ENCODE results near the gene STK24. TPM values are rescaled to one million over a fixed set of nuclear protein-coding genes. Genes with fewer than 3 reads are reported as not detected.

STK24 gene
- total RNA-seq, 6 donors from 2014 or later: 51.3 to 89.8 (median 78.6) TPM

- peaks cover 23 to 70% (median 51%) of the 10 kb centered on the region in 4 donors for H3K4me1 ChIP-seq
- no peak overlapping the region for H3K27ac ChIP-seq
- no peak for TF ChIP-seq POLR2AphosphoS5 (IDR thresholded peaks at IDR 0.05)
- TF ChIP-seq EP300 (IDR thresholded peaks at IDR 0.05): no peak
- TF ChIP-seq POLR2A (IDR thresholded peaks at IDR 0.05): no peak
- TF ChIP-seq CTCF (IDR thresholded peaks at IDR 0.05): no peak
- no peak for DNase-seq
- WGBS, 2 donors: 75 to 83% methylated on average over 10 of the region's 10 CpGs
- ATAC-seq (ENCODE audit: low FRiP score in 2 of 2): no peak
- no peak overlapping the region for H3K4me3 ChIP-seq
- no peaks in the 10 kb centered on the region for H3K27me3 ChIP-seq
- no peaks in the 10 kb centered on the region for H3K36me3 ChIP-seq
- no peaks in the 10 kb centered on the region for H3K9me3 ChIP-seq
Observed at GRCh38 chr13:98556968-98557631, 19.8 kb downstream of the STK24 start.

GRCh38 chr13:98556142-98556816 lies 20.6 kb downstream of the STK24 start:
- no peaks in the 10 kb centered on the region for H3K27me3 ChIP-seq
- TF ChIP-seq EP300 (IDR thresholded peaks at IDR 0.05): no peak
- TF ChIP-seq POLR2AphosphoS5 (IDR thresholded peaks at IDR 0.05): no peak
- no peak for TF ChIP-seq POLR2A (IDR thresholded peaks at IDR 0.05)
- no peak for TF ChIP-seq CTCF (IDR thresholded peaks at IDR 0.05)
- no peak overlapping the region for H3K27ac ChIP-seq
- DNase-seq (no peak), ATAC-seq (ENCODE audit: low FRiP score in 2 of 2) (no peak)
- H3K36me3 ChIP-seq: no peaks in the 10 kb centered on the region
- 89 to 96% methylated on average over 7 to 8 of the region's 8 CpGs for WGBS, 2 donors
- H3K4me1 ChIP-seq: peaks cover 23 to 71% (median 50%) of the 10 kb centered on the region in 4 donors
- H3K4me3 ChIP-seq: no peak overlapping the region
- H3K9me3 ChIP-seq: no peaks in the 10 kb centered on the region

- ATAC-seq (ENCODE audit: low FRiP score in 2 of 2): no peak
- peaks cover 27 to 53% (median 28%) of the 10 kb centered on the region in 4 donors for H3K4me1 ChIP-seq
- peaks cover 0 to 4% (median 0%) of the 10 kb centered on the region in 4 donors for H3K9me3 ChIP-seq
- no peak overlapping the region for H3K4me3 ChIP-seq
- TF ChIP-seq EP300 (IDR thresholded peaks at IDR 0.05): no peak
- TF ChIP-seq CTCF (IDR thresholded peaks at IDR 0.05): no peak
- no peak for TF ChIP-seq POLR2A (IDR thresholded peaks at IDR 0.05)
- no peak for TF ChIP-seq POLR2AphosphoS5 (IDR thresholded peaks at IDR 0.05)
- peaks cover 0 to 14% (median 0%) of the 10 kb centered on the region in 4 donors for H3K36me3 ChIP-seq
- WGBS, 2 donors: 72 to 80% methylated on average over 3 of the region's 3 CpGs
- no peaks in the 10 kb centered on the region for H3K27me3 ChIP-seq
- no peak for DNase-seq
- peak overlapping the region in 1 of 4 donors; percentile 22 for H3K27ac ChIP-seq
Observed at GRCh38 chr13:98549728-98550317, 27.1 kb downstream of the STK24 start.

GRCh38 chr13:98549006-98549727 lies 27.7 kb downstream of the STK24 start:
- TF ChIP-seq POLR2AphosphoS5 (IDR thresholded peaks at IDR 0.05) (no peak), EP300 (IDR thresholded peaks at IDR 0.05) (no peak), CTCF (IDR thresholded peaks at IDR 0.05) (no peak), POLR2A (IDR thresholded peaks at IDR 0.05) (no peak)
- H3K36me3 ChIP-seq: peaks cover 0 to 14% (median 0%) of the 10 kb centered on the region in 4 donors
- no peak overlapping the region for H3K4me3 ChIP-seq
- ATAC-seq (ENCODE audit: low FRiP score in 2 of 2): peak; percentile 15 to 67
- H3K4me1 ChIP-seq: peaks cover 28 to 54% (median 29%) of the 10 kb centered on the region in 4 donors
- DNase-seq: no peak
- H3K27ac ChIP-seq: peak overlapping the region in 1 of 4 donors; percentile 22
- 75 to 82% methylated on average over 7 of the region's 7 CpGs for WGBS, 2 donors
- H3K27me3 ChIP-seq: no peaks in the 10 kb centered on the region
- peaks cover 0 to 4% (median 0%) of the 10 kb centered on the region in 4 donors for H3K9me3 ChIP-seq

Measured in upper lobe of left lung (tissue), 6 donors.